HFF-Myc (cell line): ENCODE data around the gene LRMDA.

Experiments used
- DNase-seq: peaks from one replicate; pipeline ENCODE4 v3.0.0-alpha.2; 2011; ENCODE audit warnings: low read depth; ENCODE audit errors: extremely low read depth
- H3K4me3 ChIP-seq: replicated peaks from 2 replicates; pipeline ENCODE4 v1.5.1; 2011; ENCODE audit warnings: low read depth, mild to moderate bottlenecking, control low read depth, low read length
- CTCF ChIP-seq: IDR thresholded peaks from 2 replicates; pipeline ENCODE4 v1.5.1; 2012; ENCODE audit warnings: mild to moderate bottlenecking, low read depth, low read length, control low read depth; ENCODE audit errors: missing control alignments

LRMDA gene

GRCh38 chr10:75737580-75737949 lies 306.1 kb downstream of the LRMDA start:
- no peak overlapping the region for H3K4me3 ChIP-seq
- no peak for DNase-seq
- TF ChIP-seq CTCF, result no peak

DNA sequence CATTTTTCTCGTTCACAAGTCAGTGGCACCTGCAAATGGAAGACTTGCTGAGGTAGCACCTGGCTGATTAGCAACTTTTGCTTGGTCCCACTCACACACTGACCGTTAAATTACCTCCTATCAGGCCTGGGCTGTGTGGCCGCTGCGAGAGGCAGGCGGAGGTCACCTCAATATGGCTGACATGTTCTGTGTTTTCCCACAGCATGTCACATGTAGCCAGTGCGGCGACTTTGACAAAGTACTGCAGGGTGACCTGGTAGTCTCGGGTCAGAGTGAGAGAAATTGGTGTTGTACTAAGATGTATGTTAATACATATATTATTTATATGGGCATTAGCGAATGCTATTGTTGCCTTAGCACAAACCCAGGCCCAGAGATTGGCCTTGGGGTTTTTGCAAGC lies 307.5 kb downstream of the LRMDA start:
- H3K4me3 ChIP-seq, result no peak overlapping the region
- no peak for TF ChIP-seq CTCF
- DNase-seq, result no peak

DNA sequence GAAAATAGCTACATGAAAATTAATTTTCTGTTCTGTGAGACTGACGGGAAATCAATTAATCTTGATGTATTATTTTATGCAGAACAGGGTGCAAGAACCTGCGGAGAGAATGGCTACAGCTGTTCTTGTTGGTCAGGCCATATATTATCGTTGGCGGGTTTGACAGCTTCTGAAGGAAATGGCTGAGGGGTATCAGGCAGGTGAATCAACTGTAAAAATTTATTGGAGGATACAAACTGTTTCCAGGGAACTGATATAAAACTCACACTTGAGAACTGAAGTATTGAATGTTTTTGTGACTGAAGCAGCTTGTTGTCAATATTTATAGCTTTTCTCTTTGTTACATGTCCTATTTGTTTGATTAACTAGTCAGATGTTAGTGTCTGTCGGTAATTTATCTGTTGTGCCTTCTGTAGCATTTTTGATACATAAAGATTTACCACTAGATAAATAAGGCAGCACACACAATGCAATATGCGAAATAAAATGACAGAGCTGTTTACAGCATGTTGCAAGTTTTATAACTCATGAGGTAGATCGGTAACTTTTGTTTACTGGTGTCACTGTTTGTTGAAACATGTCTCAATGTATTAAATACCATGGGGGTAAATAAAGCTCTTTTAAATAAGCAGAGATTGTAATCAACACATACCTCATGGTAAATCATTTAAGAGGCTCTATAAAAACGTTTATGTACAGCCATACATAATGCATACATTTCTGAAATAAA lies 308.2 kb downstream of the LRMDA start:
- DNase-seq, result no peak
- TF ChIP-seq CTCF, result no peak
- no peak overlapping the region for H3K4me3 ChIP-seq

DNA sequence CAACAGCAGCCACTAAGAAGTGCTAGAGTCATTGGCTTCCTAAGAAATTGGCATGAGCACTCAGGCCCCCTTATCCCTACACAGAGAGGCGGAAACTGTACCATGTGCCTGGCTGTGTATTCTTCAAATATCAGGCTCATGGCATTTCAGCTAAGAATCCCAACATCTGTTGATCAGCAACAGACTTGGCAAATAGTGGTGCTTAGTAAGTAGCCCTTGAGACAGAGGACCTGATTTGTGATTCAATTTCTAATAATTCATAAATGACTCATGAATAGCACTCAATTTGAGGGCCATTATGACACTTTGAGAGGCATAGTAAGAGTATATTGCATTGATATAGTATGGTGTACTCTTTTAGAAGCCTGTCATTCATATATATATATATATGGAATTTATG lies 309.1 kb downstream of the LRMDA start:
- no peak for DNase-seq
- TF ChIP-seq CTCF, result no peak
- H3K4me3 ChIP-seq, result no peak overlapping the region

DNA sequence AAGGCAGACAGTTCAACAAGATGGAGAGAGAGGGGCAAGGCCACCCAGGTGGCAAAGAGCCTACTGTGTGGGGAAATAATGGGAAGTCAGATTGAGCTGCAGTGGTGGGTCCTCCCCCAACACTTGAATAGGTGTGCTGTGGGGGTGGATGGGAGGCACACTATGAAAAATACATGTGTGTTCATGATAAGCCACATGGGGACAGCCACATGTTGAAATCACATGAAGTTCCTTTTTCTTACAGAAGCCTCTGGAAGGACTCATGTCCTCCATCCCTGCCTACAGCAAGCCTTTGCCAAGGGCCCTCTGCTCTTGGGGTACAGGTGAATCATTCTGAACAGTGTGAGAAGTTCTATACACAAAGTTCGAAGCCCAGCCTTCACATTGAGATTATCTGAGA lies 310.9 kb downstream of the LRMDA start:
- no peak for TF ChIP-seq CTCF
- no peak overlapping the region for H3K4me3 ChIP-seq
- DNase-seq, result no peak

DNA sequence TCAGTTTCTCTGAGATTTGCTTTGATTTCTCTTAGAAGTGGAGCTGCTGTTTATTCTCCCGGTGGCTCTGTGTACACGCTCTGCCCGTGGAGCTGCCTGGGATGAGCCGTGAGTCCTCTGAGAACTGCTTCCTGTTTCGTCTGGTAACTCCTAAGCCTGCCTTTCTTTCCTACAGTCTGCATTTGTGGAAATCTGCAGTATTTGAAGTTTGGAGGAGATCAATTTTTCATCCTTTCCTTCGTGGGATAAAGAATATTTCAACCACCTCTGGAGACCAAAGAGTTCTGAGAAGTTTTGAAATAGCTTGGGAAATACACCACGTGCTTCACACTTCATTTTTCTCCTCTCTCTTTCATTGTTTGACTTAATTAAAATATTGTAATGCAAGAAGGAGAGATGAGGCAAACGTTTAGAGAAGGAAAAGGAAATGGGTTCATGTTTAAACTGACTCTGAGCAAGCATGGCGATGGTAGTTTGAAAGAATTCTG lies 311.9 kb downstream of the LRMDA start:
- no peak overlapping the region for H3K4me3 ChIP-seq
- TF ChIP-seq CTCF, result no peak
- DNase-seq, result no peak

- TF ChIP-seq CTCF, result no peak
- no peak for DNase-seq
- no peak overlapping the region for H3K4me3 ChIP-seq
These were observed 312.8 kb downstream of the LRMDA start for GRCh38 chr10:75744261-75744660.
